Measurements from ENCODE around the gene DDAH2. TPM values are rescaled to one million over a fixed set of nuclear protein-coding genes. Genes with fewer than 3 reads are reported as not detected.

The DDAH2 gene
- total and polyA plus RNA-seq, 2 experiments from 2014 or later, result 76.6 to 77.7 TPM

GRCh38 chr6:31691078-31691463, 38.0 kb downstream of the DDAH2 start:
- Histone ChIP-seq H2AFZ (no peak overlapping the region), H3K4me1 (ENCODE audit: insufficient read depth) (no peaks in the 10 kb centered on the region), H3K9me3 (ENCODE audit: low read depth) (no peaks in the 10 kb centered on the region), H3K9ac (no peak overlapping the region), H3F3A (ENCODE audit: insufficient read depth) (no peaks in the 10 kb centered on the region), H3K9me2 (ENCODE audit: insufficient read depth) (no peaks in the 10 kb centered on the region), H3K27ac (no peak overlapping the region), H3K79me2 (ENCODE audit: insufficient read depth) (no peaks in the 10 kb centered on the region), H3K4me2 (ENCODE audit: unreplicated experiment) (no peak overlapping the region), H3K4me3 (no peak overlapping the region), H4K20me1 (ENCODE audit: insufficient read depth) (no peaks in the 10 kb centered on the region), H3K36me3 (ENCODE audit: low read depth) (peaks cover 16% of the 10 kb centered on the region; the same call in 1 of the 2 replicates), H3K27me3 (replicated peaks; ENCODE audit: insufficient read depth) (no peaks in the 10 kb centered on the region)
- in situ Hi-C loops (cut with MboI), result no loop called here
- TF ChIP-seq EZH2 (IDR thresholded peaks at IDR 0.05; ENCODE audit: insufficient read depth, poor library complexity, severe bottlenecking), result no peak
- TF ChIP-seq EZH2phosphoT487 (IDR thresholded peaks at IDR 0.05; ENCODE audit: insufficient read depth, low read depth), result no peak
- WGBS, 2 experiments (ENCODE audit: low coverage in 1 of 2, low lambda C conversion rate in 2 of 2, missing lambda C conversion rate in 2 of 2), result 77 to 82% methylated on average over 6 of the region's 6 CpGs
- DNase-seq, result no peak

DNA sequence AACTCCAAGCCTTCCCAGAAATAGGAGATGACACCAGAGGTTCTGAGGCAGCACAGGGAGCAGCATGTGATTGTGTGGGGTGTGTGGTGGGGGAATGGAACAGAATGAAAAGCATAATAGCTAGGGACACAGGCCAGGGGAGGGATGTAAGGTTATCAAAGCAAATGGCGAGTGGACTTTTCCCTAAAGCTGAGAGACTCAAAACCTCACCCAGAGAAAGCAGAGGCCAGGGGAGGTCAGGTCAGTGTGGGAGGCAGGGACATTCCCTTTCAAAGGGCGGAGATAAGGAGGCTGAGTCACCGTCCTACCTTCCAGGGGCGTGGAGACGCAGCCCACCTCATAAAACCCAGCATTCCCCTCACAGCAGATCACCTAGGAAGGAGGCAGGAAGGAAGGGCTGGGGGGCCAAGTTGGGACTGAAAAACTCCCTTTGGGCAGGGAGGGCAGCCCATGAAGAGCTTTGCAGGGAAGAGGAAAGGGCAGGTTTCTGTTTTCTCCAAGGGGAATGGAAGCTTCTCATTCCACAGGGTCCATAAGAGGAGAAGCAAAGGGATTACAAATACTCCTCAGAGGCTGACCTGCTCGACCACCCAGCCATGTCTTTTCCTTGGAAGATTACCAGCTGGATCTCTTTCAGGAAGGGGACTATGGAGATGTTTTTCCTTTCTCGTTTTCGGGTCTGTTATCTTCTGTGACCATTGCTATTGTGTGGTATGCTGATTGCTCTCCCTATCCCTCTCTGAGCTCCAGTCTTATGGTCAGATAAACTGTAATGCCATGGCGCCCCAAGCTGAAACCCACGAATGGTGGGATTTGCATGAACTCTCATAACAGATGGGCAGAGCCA, 38.6 kb downstream of the DDAH2 start:
- WGBS, 2 experiments (ENCODE audit: low coverage in 1 of 2, low lambda C conversion rate in 2 of 2, missing lambda C conversion rate in 2 of 2), result 75 to 85% methylated on average over 10 of the region's 10 CpGs
- no peaks in the 10 kb centered on the region for H3K9me2 ChIP-seq (ENCODE audit: insufficient read depth)
- no peak overlapping the region for H3K4me3 ChIP-seq
- no peaks in the 10 kb centered on the region for H3K9me3 ChIP-seq (ENCODE audit: low read depth)
- no peak for TF ChIP-seq EZH2phosphoT487 (IDR thresholded peaks at IDR 0.05; ENCODE audit: insufficient read depth, low read depth)
- no peak for TF ChIP-seq EZH2 (IDR thresholded peaks at IDR 0.05; ENCODE audit: insufficient read depth, poor library complexity, severe bottlenecking)
- H2AFZ ChIP-seq, result no peak overlapping the region
- no peaks in the 10 kb centered on the region for H3F3A ChIP-seq (ENCODE audit: insufficient read depth)
- H3K9ac ChIP-seq, result no peak overlapping the region
- H3K27me3 ChIP-seq (replicated peaks; ENCODE audit: insufficient read depth), result no peaks in the 10 kb centered on the region
- in situ Hi-C loops (cut with MboI), result no loop called here
- no peak overlapping the region for H3K4me2 ChIP-seq (ENCODE audit: unreplicated experiment)
- H3K36me3 ChIP-seq (ENCODE audit: low read depth), result peaks cover 14% of the 10 kb centered on the region; the same call in 1 of the 2 replicates
- DNase-seq, result no peak
- no peaks in the 10 kb centered on the region for H4K20me1 ChIP-seq (ENCODE audit: insufficient read depth)
- no peaks in the 10 kb centered on the region for H3K4me1 ChIP-seq (ENCODE audit: insufficient read depth)
- H3K79me2 ChIP-seq (ENCODE audit: insufficient read depth), result no peaks in the 10 kb centered on the region
- no peak overlapping the region for H3K27ac ChIP-seq

- in situ Hi-C loops (cut with MboI), result no loop called here
- Histone ChIP-seq H3K4me1 (ENCODE audit: insufficient read depth) (no peaks in the 10 kb centered on the region), H3K36me3 (ENCODE audit: low read depth) (peaks cover 9% of the 10 kb centered on the region; the same call in 1 of the 2 replicates), H3K27me3 (replicated peaks; ENCODE audit: insufficient read depth) (no peaks in the 10 kb centered on the region), H3K9ac (no peak overlapping the region), H4K20me1 (ENCODE audit: insufficient read depth) (no peaks in the 10 kb centered on the region), H3K9me3 (ENCODE audit: low read depth) (no peaks in the 10 kb centered on the region), H3K4me2 (ENCODE audit: unreplicated experiment) (no peak overlapping the region), H3K9me2 (ENCODE audit: insufficient read depth) (no peaks in the 10 kb centered on the region), H3K79me2 (ENCODE audit: insufficient read depth) (no peaks in the 10 kb centered on the region), H3F3A (ENCODE audit: insufficient read depth) (no peaks in the 10 kb centered on the region), H3K27ac (no peak overlapping the region), H2AFZ (no peak overlapping the region), H3K4me3 (no peak overlapping the region)
- TF ChIP-seq EZH2phosphoT487 (IDR thresholded peaks at IDR 0.05; ENCODE audit: insufficient read depth, low read depth) (no peak), EZH2 (IDR thresholded peaks at IDR 0.05; ENCODE audit: insufficient read depth, poor library complexity, severe bottlenecking) (no peak)
- WGBS, 2 experiments (ENCODE audit: low coverage in 1 of 2, low lambda C conversion rate in 2 of 2, missing lambda C conversion rate in 2 of 2), result 89 to 92% methylated on average over 11 of the region's 11 CpGs
- peak; percentile 25 for DNase-seq
Measured at GRCh38 chr6:31689249-31690110, 39.6 kb downstream of the DDAH2 start.

DNA sequence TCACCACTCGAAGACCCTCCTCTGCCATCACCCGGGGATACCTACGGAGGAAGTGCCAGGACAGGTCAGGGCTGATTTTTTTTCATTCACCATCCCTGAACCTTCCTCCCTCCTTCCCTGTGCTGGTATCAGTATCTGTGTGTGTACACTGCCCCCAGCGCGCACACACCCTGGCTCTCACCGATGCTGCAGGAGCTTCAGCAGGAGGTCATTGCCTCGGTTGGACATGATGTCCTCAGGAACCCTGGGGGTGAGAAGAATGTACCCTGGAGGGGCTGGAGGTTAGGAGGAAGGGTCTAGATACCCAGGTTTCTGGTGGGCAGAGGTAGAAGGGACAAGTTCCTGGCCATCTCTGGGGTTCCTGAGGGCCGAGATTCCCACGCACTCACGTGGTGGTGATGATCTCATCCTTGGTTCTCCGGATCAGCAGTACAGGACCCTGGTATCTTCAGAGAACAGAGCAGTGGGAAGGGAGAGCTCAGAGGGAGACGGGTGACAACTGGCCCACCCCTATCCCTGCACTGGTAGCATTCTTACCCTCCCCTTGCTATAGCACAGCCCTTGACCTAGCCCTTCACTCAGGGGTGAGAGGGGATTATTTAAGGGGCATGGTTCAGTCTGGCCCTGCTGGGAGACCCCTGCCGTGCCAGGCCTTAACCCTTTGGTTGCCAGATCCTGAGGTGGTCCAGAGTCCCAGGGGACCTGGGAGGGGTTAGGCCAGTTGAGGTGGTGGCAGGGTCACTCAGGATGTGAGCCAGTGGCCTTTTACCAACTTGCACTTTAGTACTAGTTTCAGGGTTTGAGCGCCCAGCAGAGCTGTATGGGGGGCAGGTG, 41.0 kb downstream of the DDAH2 start:
- 76 to 85% methylated on average over 13 to 14 of the region's 14 CpGs for WGBS, 2 experiments (ENCODE audit: low coverage in 1 of 2, low lambda C conversion rate in 2 of 2, missing lambda C conversion rate in 2 of 2)
- Histone ChIP-seq H3K36me3 (ENCODE audit: low read depth) (peaks cover 9% of the 10 kb centered on the region; the same call in 1 of the 2 replicates), H3K9me2 (ENCODE audit: insufficient read depth) (no peaks in the 10 kb centered on the region), H2AFZ (no peak overlapping the region), H3K27ac (no peak overlapping the region), H4K20me1 (ENCODE audit: insufficient read depth) (no peaks in the 10 kb centered on the region), H3K27me3 (replicated peaks; ENCODE audit: insufficient read depth) (no peaks in the 10 kb centered on the region), H3K4me2 (ENCODE audit: unreplicated experiment) (no peak overlapping the region), H3K79me2 (ENCODE audit: insufficient read depth) (no peaks in the 10 kb centered on the region), H3F3A (ENCODE audit: insufficient read depth) (no peaks in the 10 kb centered on the region), H3K4me1 (ENCODE audit: insufficient read depth) (no peaks in the 10 kb centered on the region), H3K9ac (no peak overlapping the region), H3K4me3 (no peak overlapping the region), H3K9me3 (ENCODE audit: low read depth) (no peaks in the 10 kb centered on the region)
- in situ Hi-C loops (cut with MboI), result no loop called here
- DNase-seq, result no peak
- TF ChIP-seq EZH2 (IDR thresholded peaks at IDR 0.05; ENCODE audit: insufficient read depth, poor library complexity, severe bottlenecking), result no peak
- no peak for TF ChIP-seq EZH2phosphoT487 (IDR thresholded peaks at IDR 0.05; ENCODE audit: insufficient read depth, low read depth)
